Adrenal gland (tissue), 12 donors: ENCODE results near the gene ARFIP1. TPM values are rescaled to one million over a fixed set of nuclear protein-coding genes. Genes with fewer than 3 reads are reported as not detected.

Experiments used
- DNase-seq, 7 donors: peaks; one replicate each; pipeline ENCODE4 v3.0.0-alpha.2; 2019 to 2020
- H3K27ac ChIP-seq, 5 donors: fragments of 200-600 bp; sonication (generic) in 4 of 5; 1 replicate in 3 of 5; 2 replicates in 2 of 5; pipeline versions ENCODE4 v1.5.1 to v1.8.0; 2016 to 2020; ENCODE audit warnings: mild to moderate bottlenecking in 1 of 5
- H3K27me3 ChIP-seq: fragments of 200-600 bp; 2 replicates; pipeline ENCODE4 v1.8.0; 2021
- H3K36me3 ChIP-seq, 2 donors: fragments of 200-600 bp; replicated peaks in 1 of 2; 1 replicate in 1 of 2; 2 replicates in 1 of 2; pipeline versions ENCODE4 v1.5.1 to v1.8.0; 2018 to 2022
- H3K4me1 ChIP-seq, 2 donors: fragments of 200-600 bp; replicated peaks in 1 of 2; 1 replicate in 1 of 2; 2 replicates in 1 of 2; pipeline versions ENCODE4 v1.5.1 to v1.8.0; 2018 to 2021
- H3K4me3 ChIP-seq, 4 donors: fragments of 200-600 bp; sonication (generic) in 3 of 4; one replicate each; pipeline ENCODE4 v1.5.1; 2016 to 2018
- H3K9me3 ChIP-seq, 3 donors: fragments of 200-600 bp; sonication (generic) in 1 of 3; replicated peaks in 1 of 3; 1 replicate in 2 of 3; 2 replicates in 1 of 3; pipeline versions ENCODE4 v1.5.1 to v1.8.0; 2016 to 2021
- CTCF ChIP-seq, 6 experiments: fragments of 450-650 bp in 4 of 6; fragments of 200-600 bp in 2 of 6; sonication (generic) in 1 of 6; IDR thresholded peaks; 1 replicate in 5 of 6; 2 replicates in 1 of 6; pipeline versions ENCODE4 v1.5.1 to v1.8.0; 2016 to 2021; ENCODE audit warnings: antibody characterized with exemption in 6 of 6, mild to moderate bottlenecking in 2 of 6, moderate library complexity in 1 of 6
- POLR2A ChIP-seq, 2 donors: fragments of 450-650 bp; IDR thresholded peaks; one replicate each; pipeline ENCODE4 v1.6.1; 2017; ENCODE audit warnings: antibody characterized with exemption in 2 of 2, mild to moderate bottlenecking in 2 of 2, moderate library complexity in 1 of 2
- WGBS, 4 donors: extraction: QIAGEN DNeasy Blood & Tissue Kit in 2 of 4; methylation state at CpG; one replicate each; pipeline versions ENCODE4 v1.1.5 to v1.1.7; 2013 to 2017; 5-methylcytosine and 5-hydroxymethylcytosine counted together
- intact Hi-C, 2 donors: fragments of 100-400 bp; cut with DNase I; formaldehyde crosslinking; loops; one replicate each; pipeline versions ENCODE4 v1.14.1 to v1.15.0; 2022 to 2023
- polyA plus RNA-seq, 3 donors: library from polyadenylated mRNA; stranded (reverse); fragments of 200-250 nt in 2 of 3; fragments of 350-450 nt in 1 of 3; fragmentation: Illumina TruSeq in 1 of 3; extraction: RNeasy Lipid Tissue Mini Kit (QIAGEN cat#74804) in 1 of 3; gene quantifications; one replicate each; pipeline ENCODE4 v1.2.3, GENCODE V29; 2013 to 2014
- total RNA-seq, 9 donors: library from RNA; depleted of rRNA in 4 of 9; stranded (reverse); fragments of >200 nt in 4 of 9; fragments of 120-200 nt in 1 of 9; fragmentation: NEBNext Ultra II Directional in 1 of 9; extraction: Animal tissue kit (Norgen Biotek cat#: 25700) in 1 of 9; gene quantifications; one replicate each; pipeline versions ENCODE4 v1.1.0 to v1.2.4, GENCODE V29; 2013 to 2023
- donor health status: healthy with polysubstance abuse.
- donor health status: Bipolar disorder and iron deficiency.
- donor health status: DM: yes; HTN: yes; CAD: no.
- donor health status: DM: no; HTN: no; CAD: no.
- donor health status: DM: no; HTN: no; CAD: no.
- donor health status: DM: yes; HTN: yes; CAD: no.

Gene ARFIP1
- total and polyA plus RNA-seq, 12 donors, result 15.2 to 43.3 (median 28.3) TPM

GRCh38 chr4:152817331-152817730, 37.6 kb downstream of the ARFIP1 start:
- TF ChIP-seq POLR2A (IDR thresholded peaks at IDR 0.05) (no peak), CTCF (IDR thresholded peaks at IDR 0.05) (no peak)
- H3K9me3 ChIP-seq, result no peaks in the 10 kb centered on the region
- peaks cover 0 to 5% of the 10 kb centered on the region in 2 donors for H3K4me1 ChIP-seq

DNA sequence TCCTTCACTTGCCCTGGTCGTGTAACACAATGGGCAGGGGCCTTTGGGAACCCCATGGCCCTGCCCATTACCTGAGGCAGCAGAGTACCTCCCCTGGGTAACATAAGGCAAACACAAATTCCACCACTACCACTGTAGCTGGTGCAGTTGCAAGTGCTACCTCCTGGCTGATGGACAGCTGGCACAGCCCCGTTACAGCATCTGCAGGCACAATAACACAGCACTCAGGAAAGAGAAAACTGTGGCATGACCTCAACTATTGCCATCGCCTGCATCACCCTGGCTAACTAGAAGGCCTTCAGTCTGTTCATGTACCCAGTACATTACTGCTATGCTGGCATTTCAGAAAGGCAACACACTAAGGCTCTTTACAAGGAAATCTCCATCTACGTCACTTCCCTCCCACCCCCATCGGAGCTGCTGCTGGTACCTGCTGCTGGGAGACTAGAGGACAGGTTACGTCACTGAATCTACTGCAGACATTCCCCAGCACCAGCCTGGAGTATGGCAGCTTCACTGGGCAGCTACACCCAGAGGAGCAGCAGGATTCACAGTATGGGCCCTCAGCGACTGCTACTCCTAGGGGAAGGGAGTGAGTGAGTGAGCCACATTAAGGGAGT, 39.4 kb downstream of the ARFIP1 start:
- H3K4me3 ChIP-seq, result no peak overlapping the region
- no peaks in the 10 kb centered on the region for H3K36me3 ChIP-seq
- TF ChIP-seq CTCF (IDR thresholded peaks at IDR 0.05) (no peak), POLR2A (IDR thresholded peaks at IDR 0.05) (no peak)
- no peak overlapping the region for H3K27ac ChIP-seq
- peaks cover 0 to 5% of the 10 kb centered on the region in 2 donors for H3K4me1 ChIP-seq
- intact Hi-C loops, result no loop called here
- no peaks in the 10 kb centered on the region for H3K9me3 ChIP-seq
- no peak for DNase-seq
- H3K27me3 ChIP-seq, result no peaks in the 10 kb centered on the region
- 90 to 98% (median 92%) methylated on average over 4 to 7 of the region's 7 CpGs for WGBS, 4 donors

More at GRCh38 chr4:152817331-152817730, 37.6 kb downstream of the ARFIP1 start:
- Histone ChIP-seq H3K27me3 (no peaks in the 10 kb centered on the region), H3K36me3 (no peaks in the 10 kb centered on the region), H3K27ac (no peak overlapping the region), H3K4me3 (no peak overlapping the region)
- no peak for DNase-seq
- intact Hi-C loops, result no loop called here

GRCh38 chr4:152820073-152820472, 40.3 kb downstream of the ARFIP1 start:
- intact Hi-C loops, result no loop called here
- WGBS, 4 donors, result 97 to 100% (median 100%) methylated on average over 2 of the region's 2 CpGs

GRCh38 chr4:152822323-152822722, 42.6 kb downstream of the ARFIP1 start:
- H3K27me3 ChIP-seq, result no peaks in the 10 kb centered on the region
- 89 to 100% (median 94%) methylated on average over 1 of the region's 1 CpG for WGBS, 4 donors
- H3K9me3 ChIP-seq, result no peaks in the 10 kb centered on the region
- H3K4me1 ChIP-seq, result no peaks in the 10 kb centered on the region
- TF ChIP-seq POLR2A (IDR thresholded peaks at IDR 0.05) (no peak), CTCF (IDR thresholded peaks at IDR 0.05) (no peak)
- no peaks in the 10 kb centered on the region for H3K36me3 ChIP-seq
- H3K4me3 ChIP-seq, result no peak overlapping the region
- intact Hi-C loops, result no loop called here
- no peak overlapping the region for H3K27ac ChIP-seq
- DNase-seq, result no peak

More at GRCh38 chr4:152820073-152820472, 40.3 kb downstream of the ARFIP1 start:
- Histone ChIP-seq H3K4me1 (peaks cover 0 to 5% of the 10 kb centered on the region in 2 donors), H3K27me3 (no peaks in the 10 kb centered on the region), H3K36me3 (no peaks in the 10 kb centered on the region), H3K4me3 (no peak overlapping the region), H3K9me3 (no peaks in the 10 kb centered on the region), H3K27ac (no peak overlapping the region)
- no peak for DNase-seq
- no peak for TF ChIP-seq CTCF (IDR thresholded peaks at IDR 0.05)
- no peak for TF ChIP-seq POLR2A (IDR thresholded peaks at IDR 0.05)
